Suprapubic skin (tissue), 4 donors: ENCODE results near the gene MRPL58. TPM values are rescaled to one million over a fixed set of nuclear protein-coding genes. Genes with fewer than 3 reads are reported as not detected.
A peak's percentile ranks its signal among the peaks of the same experiment; 100 is the strongest.

ENCODE experiments used
- DNase-seq, 2 donors: peaks; one replicate each; pipeline ENCODE4 v3.0.0-alpha.2; 2019; ENCODE audit warnings: low spot score in 2 of 2
- H3K27ac ChIP-seq: fragments of 200-600 bp; sonication (generic); one replicate; pipeline ENCODE4 v1.5.1; 2019
- H3K27me3 ChIP-seq: fragments of 200-600 bp; sonication (generic); one replicate; pipeline ENCODE4 v1.5.1; 2019
- H3K36me3 ChIP-seq: fragments of 200-600 bp; sonication (generic); one replicate; pipeline ENCODE4 v1.5.1; 2019
- H3K4me1 ChIP-seq: fragments of 200-600 bp; sonication (generic); one replicate; pipeline ENCODE4 v1.5.1; 2019
- H3K4me3 ChIP-seq: fragments of 200-600 bp; sonication (generic); one replicate; pipeline ENCODE4 v1.5.1; 2019; ENCODE audit warnings: mild to moderate bottlenecking
- H3K9me3 ChIP-seq: fragments of 200-600 bp; sonication (generic); one replicate; pipeline ENCODE4 v1.5.1; 2019
- CTCF ChIP-seq, 2 donors: fragments of 200-600 bp in 1 of 2; fragments of 450-650 bp in 1 of 2; sonication (generic) in 1 of 2; IDR thresholded peaks; one replicate each; pipeline ENCODE4 v1.5.1; 2016 to 2019; ENCODE audit warnings: antibody characterized with exemption in 2 of 2, mild to moderate bottlenecking in 1 of 2, moderate library complexity in 1 of 2
- EP300 ChIP-seq: sonication (generic); formaldehyde crosslinking; IDR thresholded peaks from one replicate; pipeline ENCODE4 v1.6.1; 2017; ENCODE audit warnings: antibody characterized with exemption
- POLR2A ChIP-seq, 2 donors: fragments of 450-650 bp; IDR thresholded peaks; one replicate each; pipeline ENCODE4 v1.6.1; 2017; ENCODE audit warnings: antibody characterized with exemption in 2 of 2, mild to moderate bottlenecking in 2 of 2, moderate library complexity in 2 of 2
- POLR2AphosphoS5 ChIP-seq, 3 donors: sonication (generic); formaldehyde crosslinking; IDR thresholded peaks; one replicate each; pipeline ENCODE4 v1.6.1; 2017; ENCODE audit warnings: antibody characterized with exemption in 3 of 3
- WGBS: methylation state at CpG from one replicate; pipeline ENCODE4 v1.1.5; 2018; 5-methylcytosine and 5-hydroxymethylcytosine counted together
- total RNA-seq, 4 donors: library from RNA; depleted of rRNA; stranded (reverse); fragments of >200 nt; gene quantifications; one replicate each; pipeline ENCODE4 v1.1.0, GENCODE V29; 2016

The MRPL58 gene
- total RNA-seq, 4 donors from 2014 or later = 20.2 to 68.2 (median 46.7) TPM

DNA sequence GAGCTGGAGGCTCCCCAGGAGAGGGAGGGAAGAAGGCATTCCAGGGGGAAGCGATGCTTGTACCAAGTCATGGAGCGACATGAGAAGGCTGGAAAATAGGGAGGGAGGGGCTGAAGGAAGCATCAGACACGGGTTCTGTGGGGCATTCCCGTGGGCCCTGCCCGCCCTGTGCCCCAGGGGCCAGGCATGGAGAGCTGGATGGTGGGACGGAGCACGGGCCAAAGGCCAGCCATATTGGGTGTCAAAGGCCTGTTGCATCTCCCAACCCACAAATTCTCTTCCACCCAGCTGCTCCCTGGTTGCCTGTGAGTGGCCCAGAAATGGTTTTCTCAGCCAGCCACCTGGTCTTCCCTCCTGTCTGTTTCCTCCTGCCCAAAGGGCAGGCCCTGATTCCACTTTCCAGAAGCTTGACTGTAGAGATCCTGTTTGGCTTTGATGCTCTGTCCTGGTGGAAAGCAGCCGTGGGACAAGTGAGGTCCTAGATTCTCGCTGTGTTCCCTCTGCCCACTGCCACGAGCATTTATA is 21.8 kb upstream of the MRPL58 start:
- H3K27me3 ChIP-seq = no peaks in the 10 kb centered on the region
- TF ChIP-seq EP300 = no peak
- no peak for TF ChIP-seq POLR2AphosphoS5 (IDR thresholded peaks at IDR 0.05)
- no peak for TF ChIP-seq CTCF (IDR thresholded peaks at IDR 0.05)
- no peak for TF ChIP-seq POLR2A (IDR thresholded peaks at IDR 0.05)
- WGBS = 79% methylated on average over 8 of the region's 10 CpGs
- H3K27ac ChIP-seq = no peak overlapping the region
- H3K36me3 ChIP-seq = no peaks in the 10 kb centered on the region
- peaks cover 62% of the 10 kb centered on the region for H3K4me1 ChIP-seq
- DNase-seq = no peak
- no peak overlapping the region for H3K4me3 ChIP-seq
- no peaks in the 10 kb centered on the region for H3K9me3 ChIP-seq

DNA sequence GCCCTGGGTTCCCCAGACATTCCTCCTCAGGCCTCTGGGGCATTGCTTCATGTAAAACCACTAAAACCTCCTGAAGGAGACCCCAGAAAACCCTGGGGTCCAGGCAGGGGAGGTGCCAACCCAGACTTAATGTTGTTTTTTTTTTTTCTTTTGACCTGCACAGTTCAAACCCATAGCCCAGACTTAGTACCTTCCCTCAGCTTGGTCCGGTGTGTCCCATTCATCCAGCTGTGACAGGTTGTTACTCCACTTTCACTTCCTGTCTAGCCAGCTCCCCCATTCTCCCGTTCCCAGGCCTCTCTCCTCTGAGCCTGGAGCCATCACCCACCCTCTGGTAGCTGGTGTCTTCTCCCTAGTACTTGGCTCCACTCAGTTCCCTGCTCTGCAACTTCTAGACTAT is 20.2 kb upstream of the MRPL58 start:
- Histone ChIP-seq H3K9me3 (no peaks in the 10 kb centered on the region), H3K27ac (peak overlapping the region; percentile 39), H3K4me1 (peaks cover 55% of the 10 kb centered on the region), H3K27me3 (no peaks in the 10 kb centered on the region), H3K4me3 (no peak overlapping the region), H3K36me3 (no peaks in the 10 kb centered on the region)
- TF ChIP-seq POLR2A (IDR thresholded peaks at IDR 0.05) = no peak
- no peak for TF ChIP-seq POLR2AphosphoS5 (IDR thresholded peaks at IDR 0.05)
- no peak for TF ChIP-seq EP300
- no peak for TF ChIP-seq CTCF (IDR thresholded peaks at IDR 0.05)
- 56% methylated on average over 2 of the region's 2 CpGs for WGBS
- no peak for DNase-seq

DNA sequence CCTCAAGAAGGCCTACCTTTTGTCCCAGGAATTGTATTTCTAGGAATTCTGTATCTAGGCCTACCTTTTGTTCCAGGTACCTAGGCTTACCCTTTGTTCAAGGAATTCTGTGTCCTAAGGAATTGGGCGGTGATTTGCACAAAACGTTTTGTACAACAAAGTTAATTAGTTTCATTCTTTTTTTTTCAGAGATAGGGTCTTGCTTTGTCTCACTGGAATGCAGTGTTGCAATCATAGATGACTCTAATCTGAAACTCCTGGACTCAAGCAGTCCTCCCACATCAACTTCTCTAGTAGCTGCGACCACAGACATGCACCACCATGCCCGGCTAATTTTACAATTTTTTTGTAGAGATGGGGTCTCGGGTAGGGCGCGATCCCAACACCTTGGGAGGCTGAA is 18.0 kb upstream of the MRPL58 start:
- Histone ChIP-seq H3K4me1 (peaks cover 39% of the 10 kb centered on the region), H3K27ac (peak overlapping the region; percentile 25), H3K36me3 (no peaks in the 10 kb centered on the region), H3K27me3 (no peaks in the 10 kb centered on the region), H3K9me3 (no peaks in the 10 kb centered on the region), H3K4me3 (no peak overlapping the region)
- WGBS = 72% methylated on average over 7 of the region's 7 CpGs
- no peak for DNase-seq
- no peak for TF ChIP-seq EP300
- no peak for TF ChIP-seq CTCF (IDR thresholded peaks at IDR 0.05)
- TF ChIP-seq POLR2A (IDR thresholded peaks at IDR 0.05) = no peak
- no peak for TF ChIP-seq POLR2AphosphoS5 (IDR thresholded peaks at IDR 0.05)

DNA sequence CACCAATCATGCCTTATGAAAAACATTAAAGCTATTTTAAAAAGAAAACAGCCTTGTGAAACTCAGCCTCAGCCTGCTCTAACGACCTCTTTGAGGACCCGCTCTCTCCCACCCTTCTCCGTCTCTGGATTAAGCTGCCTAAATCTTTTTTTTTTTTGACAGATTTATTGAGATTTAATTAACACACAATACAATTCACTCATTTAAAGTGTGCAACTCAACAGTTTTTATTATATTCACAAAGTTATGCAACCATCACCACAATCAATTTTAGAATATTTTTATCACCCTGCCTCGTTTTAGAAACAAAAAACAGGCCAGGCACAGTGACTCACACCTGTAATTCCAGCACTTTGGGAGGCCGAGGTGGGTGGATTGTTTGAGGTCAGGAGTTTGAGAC is 16.6 kb upstream of the MRPL58 start:
- 63% methylated on average over 5 of the region's 5 CpGs for WGBS
- H3K4me3 ChIP-seq = no peak overlapping the region
- peaks cover 31% of the 10 kb centered on the region for H3K4me1 ChIP-seq
- DNase-seq = no peak
- no peaks in the 10 kb centered on the region for H3K9me3 ChIP-seq
- H3K36me3 ChIP-seq = no peaks in the 10 kb centered on the region
- no peaks in the 10 kb centered on the region for H3K27me3 ChIP-seq
- no peak overlapping the region for H3K27ac ChIP-seq
- TF ChIP-seq EP300 (no peak), CTCF (IDR thresholded peaks at IDR 0.05) (no peak), POLR2AphosphoS5 (IDR thresholded peaks at IDR 0.05) (no peak), POLR2A (IDR thresholded peaks at IDR 0.05) (no peak)

GRCh38 chr17:74998783-74999182 is 13.7 kb upstream of the MRPL58 start:
- H3K4me1 ChIP-seq = peaks cover 9% of the 10 kb centered on the region
- H3K4me3 ChIP-seq = no peak overlapping the region
- H3K36me3 ChIP-seq = peaks cover 28% of the 10 kb centered on the region
- TF ChIP-seq EP300 (no peak), POLR2AphosphoS5 (IDR thresholded peaks at IDR 0.05) (no peak), CTCF (IDR thresholded peaks at IDR 0.05) (no peak), POLR2A (IDR thresholded peaks at IDR 0.05) (no peak)
- no peak for DNase-seq
- no peak overlapping the region for H3K27ac ChIP-seq
- WGBS = 76% methylated on average over 6 of the region's 6 CpGs
- H3K27me3 ChIP-seq = no peaks in the 10 kb centered on the region
- H3K9me3 ChIP-seq = no peaks in the 10 kb centered on the region
